ENCODE data around the gene OR6X1. TPM values are rescaled to one million over a fixed set of nuclear protein-coding genes. Genes with fewer than 3 reads are reported as not detected.

OR6X1 gene
- total and polyA plus RNA-seq, 7 donors, result not detected

DNA sequence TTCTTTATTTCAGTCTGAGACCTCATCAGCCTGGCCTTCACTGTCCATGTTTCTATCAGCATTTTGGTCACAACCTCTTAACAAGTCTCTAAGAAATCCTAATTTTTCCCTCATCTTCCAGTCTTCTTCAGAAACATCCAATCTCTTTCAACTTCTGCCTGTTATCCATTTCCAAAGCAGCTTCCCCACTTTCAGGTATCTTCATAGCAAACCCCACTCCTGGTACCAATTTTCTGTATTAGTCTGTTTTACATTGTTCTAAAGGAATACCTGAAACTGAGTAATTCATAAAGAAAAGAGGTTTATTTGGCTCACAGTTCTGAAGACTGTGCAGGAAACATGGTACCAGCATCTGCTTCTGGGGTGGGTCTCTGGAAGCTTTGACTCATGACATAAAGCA is 8.1 kb upstream of the OR6X1 start:
- H3K4me1 ChIP-seq, result no peaks in the 10 kb centered on the region
- TF ChIP-seq EP300 (IDR thresholded peaks at IDR 0.05), result no peak
- TF ChIP-seq POLR2A (IDR thresholded peaks at IDR 0.05), result no peak
- TF ChIP-seq POLR2AphosphoS5 (IDR thresholded peaks at IDR 0.05), result no peak
- TF ChIP-seq, protein P1, sequence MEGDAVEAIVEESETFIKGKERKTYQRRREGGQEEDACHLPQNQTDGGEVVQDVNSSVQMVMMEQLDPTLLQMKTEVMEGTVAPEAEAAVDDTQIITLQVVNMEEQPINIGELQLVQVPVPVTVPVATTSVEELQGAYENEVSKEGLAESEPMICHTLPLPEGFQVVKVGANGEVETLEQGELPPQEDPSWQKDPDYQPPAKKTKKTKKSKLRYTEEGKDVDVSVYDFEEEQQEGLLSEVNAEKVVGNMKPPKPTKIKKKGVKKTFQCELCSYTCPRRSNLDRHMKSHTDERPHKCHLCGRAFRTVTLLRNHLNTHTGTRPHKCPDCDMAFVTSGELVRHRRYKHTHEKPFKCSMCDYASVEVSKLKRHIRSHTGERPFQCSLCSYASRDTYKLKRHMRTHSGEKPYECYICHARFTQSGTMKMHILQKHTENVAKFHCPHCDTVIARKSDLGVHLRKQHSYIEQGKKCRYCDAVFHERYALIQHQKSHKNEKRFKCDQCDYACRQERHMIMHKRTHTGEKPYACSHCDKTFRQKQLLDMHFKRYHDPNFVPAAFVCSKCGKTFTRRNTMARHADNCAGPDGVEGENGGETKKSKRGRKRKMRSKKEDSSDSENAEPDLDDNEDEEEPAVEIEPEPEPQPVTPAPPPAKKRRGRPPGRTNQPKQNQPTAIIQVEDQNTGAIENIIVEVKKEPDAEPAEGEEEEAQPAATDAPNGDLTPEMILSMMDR (IDR thresholded peaks at IDR 0.05), result no peak
- H3K36me3 ChIP-seq, result no peaks in the 10 kb centered on the region
- H3K27me3 ChIP-seq, result no peaks in the 10 kb centered on the region
- H3K4me3 ChIP-seq, result no peak overlapping the region
- intact Hi-C loops (cut with DNase I), result no loop called here
- H3K27ac ChIP-seq, result no peak overlapping the region
- DNase-seq, result no peak
- H3K9me3 ChIP-seq, result peaks cover 0 to 6% (median 3%) of the 10 kb centered on the region in 4 donors

DNA sequence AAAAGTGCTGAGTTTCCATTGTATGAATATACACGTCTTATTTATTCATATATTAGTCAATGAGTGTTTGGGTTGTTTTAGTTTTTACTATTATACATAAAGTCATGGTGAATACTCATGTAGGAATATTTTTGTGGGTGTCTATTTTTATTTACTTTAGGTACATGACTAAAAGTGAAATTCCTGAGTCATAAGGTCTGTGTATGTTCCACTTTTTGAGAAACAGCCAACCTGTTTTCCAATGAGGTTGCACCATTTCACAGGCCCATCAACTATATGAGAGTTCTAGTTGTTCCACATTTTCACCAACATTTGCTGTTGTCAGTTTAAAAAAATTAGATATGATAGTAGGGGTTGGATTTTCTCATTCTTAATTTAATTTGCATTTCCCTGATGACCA is 6.6 kb upstream of the OR6X1 start:
- Histone ChIP-seq H3K27ac (no peak overlapping the region), H3K4me3 (no peak overlapping the region), H3K36me3 (no peaks in the 10 kb centered on the region), H3K4me1 (no peaks in the 10 kb centered on the region), H3K9me3 (peaks cover 0 to 6% (median 3%) of the 10 kb centered on the region in 4 donors), H3K27me3 (no peaks in the 10 kb centered on the region)
- TF ChIP-seq, protein P1 (IDR thresholded peaks at IDR 0.05), result no peak
- TF ChIP-seq EP300 (IDR thresholded peaks at IDR 0.05), result no peak
- no peak for TF ChIP-seq POLR2A (IDR thresholded peaks at IDR 0.05)
- TF ChIP-seq POLR2AphosphoS5 (IDR thresholded peaks at IDR 0.05), result no peak
- DNase-seq, result no peak
- WGBS, 2 donors, result 83 to 97% methylated on average over 1 of the region's 1 CpG
- intact Hi-C loops (cut with DNase I), result no loop called here

- Histone ChIP-seq H3K27me3 (no peaks in the 10 kb centered on the region), H3K9me3 (peaks cover 0 to 6% (median 3%) of the 10 kb centered on the region in 4 donors), H3K36me3 (no peaks in the 10 kb centered on the region), H3K27ac (no peak overlapping the region), H3K4me3 (no peak overlapping the region), H3K4me1 (no peaks in the 10 kb centered on the region)
- TF ChIP-seq EP300 (IDR thresholded peaks at IDR 0.05) (no peak), POLR2AphosphoS5 (IDR thresholded peaks at IDR 0.05) (no peak)
- TF ChIP-seq, protein P1 (IDR thresholded peaks at IDR 0.05), result no peak
- DNase-seq, result no peak
- intact Hi-C loops (cut with DNase I), result no loop called here
- 84 to 90% methylated on average over 3 of the region's 3 CpGs for WGBS, 2 donors
Observed at GRCh38 chr11:123757976-123758375, 3.7 kb upstream of the OR6X1 start.

- H3K36me3 ChIP-seq, result no peaks in the 10 kb centered on the region
- WGBS, 2 donors, result 92 to 93% methylated on average over 3 of the region's 3 CpGs
- DNase-seq, result no peak
- no peaks in the 10 kb centered on the region for H3K9me3 ChIP-seq
- intact Hi-C loops (cut with DNase I), result no loop called here
- no peaks in the 10 kb centered on the region for H3K27me3 ChIP-seq
- TF ChIP-seq EP300 (IDR thresholded peaks at IDR 0.05) (no peak), POLR2A (IDR thresholded peaks at IDR 0.05) (no peak), POLR2AphosphoS5 (IDR thresholded peaks at IDR 0.05) (no peak)
- TF ChIP-seq, protein P1 (IDR thresholded peaks at IDR 0.05), result no peak
- H3K4me3 ChIP-seq, result no peak overlapping the region
- H3K27ac ChIP-seq, result no peak overlapping the region
- H3K4me1 ChIP-seq, result no peaks in the 10 kb centered on the region
Observed at GRCh38 chr11:123755813-123756212, 1.5 kb upstream of the OR6X1 start.

DNA sequence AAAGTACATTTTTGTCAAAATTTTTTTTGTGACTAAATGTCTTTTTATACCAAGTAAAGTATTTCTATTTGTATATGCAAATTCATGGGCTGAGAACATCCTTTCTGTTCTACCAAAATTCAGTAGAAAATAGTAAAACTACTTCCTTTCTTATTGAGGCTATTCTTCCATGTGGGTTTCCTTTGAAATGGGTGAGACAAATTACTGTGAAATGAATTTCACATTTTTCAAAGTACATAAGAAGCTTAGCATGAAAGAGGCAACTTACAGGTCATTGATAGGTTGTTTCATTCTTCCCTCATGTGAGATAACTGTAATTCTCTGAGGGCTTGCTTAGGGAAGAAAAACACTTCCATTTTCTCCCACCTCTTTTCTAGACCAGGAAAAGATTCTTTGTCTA is 1.0 kb upstream of the OR6X1 start:
- no peak for DNase-seq
- Histone ChIP-seq H3K4me3 (no peak overlapping the region), H3K4me1 (no peaks in the 10 kb centered on the region), H3K9me3 (no peaks in the 10 kb centered on the region), H3K27ac (no peak overlapping the region), H3K27me3 (no peaks in the 10 kb centered on the region), H3K36me3 (no peaks in the 10 kb centered on the region)
- intact Hi-C loops (cut with DNase I), result no loop called here
- TF ChIP-seq, protein P1 (IDR thresholded peaks at IDR 0.05), result no peak
- no peak for TF ChIP-seq EP300 (IDR thresholded peaks at IDR 0.05)
- TF ChIP-seq POLR2AphosphoS5 (IDR thresholded peaks at IDR 0.05), result no peak
- no peak for TF ChIP-seq POLR2A (IDR thresholded peaks at IDR 0.05)

Measured in sigmoid colon (tissue), 7 donors.